Adrenal gland (tissue), 5 donors: ENCODE data around the gene TREM2.

Experiments used
- CTCF ChIP-seq, 6 experiments: fragments of 450-650 bp in 4 of 6; fragments of 200-600 bp in 2 of 6; sonication (generic) in 1 of 6; IDR thresholded peaks; 1 replicate in 5 of 6; 2 replicates in 1 of 6; pipeline versions ENCODE4 v1.5.1 to v1.8.0; 2016 to 2021; ENCODE audit warnings: antibody characterized with exemption in 6 of 6, mild to moderate bottlenecking in 2 of 6, moderate library complexity in 1 of 6
- POLR2A ChIP-seq, 2 donors: fragments of 450-650 bp; IDR thresholded peaks; one replicate each; pipeline ENCODE4 v1.6.1; 2017; ENCODE audit warnings: antibody characterized with exemption in 2 of 2, mild to moderate bottlenecking in 2 of 2, moderate library complexity in 1 of 2
- donor health status: DM: no; HTN: no; CAD: no.

GRCh38 chr6:41136911-41137310, 26.0 kb downstream of the TREM2 start:
- no peak for TF ChIP-seq CTCF (IDR thresholded peaks at IDR 0.05)
- TF ChIP-seq POLR2A (IDR thresholded peaks at IDR 0.05) = no peak
